HG02678 (cell line): ENCODE data around the gene METAP1D.

Experiments
- ATAC-seq: cut with Tn5 transposase; IDR thresholded peaks from one replicate; pipeline ENCODE4 v1.9.1; 2021; ENCODE audit warnings: mild to moderate bottlenecking, moderate library complexity; ENCODE audit not compliant: unreplicated experiment

Gene METAP1D

GRCh38 chr2:172128484-172128883 lies 128.7 kb downstream of the METAP1D start:
- no peak for ATAC-seq

DNA sequence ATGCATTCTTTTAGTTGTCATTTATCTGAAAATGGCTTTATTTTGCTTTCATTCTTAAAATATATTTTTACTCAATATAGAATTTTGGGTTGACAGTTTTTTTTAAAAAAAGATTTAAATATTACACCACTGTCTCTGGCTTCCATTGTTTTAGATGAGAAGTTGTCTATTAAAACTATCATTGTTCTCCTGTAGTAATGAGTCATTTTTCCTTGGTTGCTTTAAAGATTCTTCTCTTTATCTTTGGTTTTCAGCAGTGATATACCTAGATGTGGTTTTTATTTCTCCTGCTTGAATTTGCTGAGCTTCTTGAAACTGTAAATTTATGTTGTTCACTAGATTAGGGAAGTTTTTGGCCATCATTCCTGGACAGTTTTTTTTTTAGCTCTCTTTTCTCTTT lies 129.7 kb downstream of the METAP1D start:
- no peak for ATAC-seq
